Colonic mucosa (tissue), 4 donors: ENCODE results near the gene MTG1. TPM values are rescaled to one million over a fixed set of nuclear protein-coding genes. Genes with fewer than 3 reads are reported as not detected.
"Not testable (repeated sequence)": the region's sequence is repeated elsewhere in the genome, so short reads cannot be mapped to it uniquely, and the experiment has no call there.

Source experiments
- DNase-seq: peaks from one replicate; pipeline ENCODE4 v3.0.0-alpha.2; 2020
- H3K27ac ChIP-seq: fragments of 200-600 bp; one replicate; pipeline ENCODE4 v1.8.0; 2021
- H3K27me3 ChIP-seq: fragments of 200-600 bp; one replicate; pipeline ENCODE4 v1.8.0; 2021
- H3K36me3 ChIP-seq: fragments of 200-600 bp; one replicate; pipeline ENCODE4 v1.8.0; 2021
- H3K4me1 ChIP-seq: fragments of 200-600 bp; one replicate; pipeline ENCODE4 v1.8.0; 2021; ENCODE audit warnings: mild to moderate bottlenecking
- H3K4me3 ChIP-seq: fragments of 200-600 bp; one replicate; pipeline ENCODE4 v1.8.0; 2021
- H3K9ac ChIP-seq, 2 donors: one replicate each; pipeline ENCODE4 v1.7.0; 2013; ENCODE audit warnings: control low read depth in 2 of 2, low read depth in 2 of 2, low read length in 2 of 2
- H3K9me3 ChIP-seq: fragments of 200-600 bp; one replicate; pipeline ENCODE4 v1.8.0; 2021
- CTCF ChIP-seq: fragments of 200-600 bp; IDR thresholded peaks from one replicate; pipeline ENCODE4 v1.8.0; 2022; ENCODE audit warnings: antibody characterized with exemption, mild to moderate bottlenecking
- intact Hi-C: fragments of 100-400 bp; cut with DNase I; formaldehyde crosslinking; loops from one replicate; pipeline ENCODE4 v1.14.1; 2022
- total RNA-seq, 2 donors: library from RNA; stranded (reverse); fragmentation: NEBNext Ultra II Directional in 1 of 2; extraction: Animal tissue kit (Norgen Biotek cat#: 25700) in 1 of 2; gene quantifications; one replicate each; pipeline ENCODE4 v1.2.1, GENCODE V29; 2021
- donor health status: healthy.
- donor health status: DM: no; HTN: no; CAD: no.
- donor health status: DM: no; HTN: no; CAD: no.

MTG1 gene
- total RNA-seq, 2 donors from 2014 or later, result 31.2 to 59.5 TPM

DNA sequence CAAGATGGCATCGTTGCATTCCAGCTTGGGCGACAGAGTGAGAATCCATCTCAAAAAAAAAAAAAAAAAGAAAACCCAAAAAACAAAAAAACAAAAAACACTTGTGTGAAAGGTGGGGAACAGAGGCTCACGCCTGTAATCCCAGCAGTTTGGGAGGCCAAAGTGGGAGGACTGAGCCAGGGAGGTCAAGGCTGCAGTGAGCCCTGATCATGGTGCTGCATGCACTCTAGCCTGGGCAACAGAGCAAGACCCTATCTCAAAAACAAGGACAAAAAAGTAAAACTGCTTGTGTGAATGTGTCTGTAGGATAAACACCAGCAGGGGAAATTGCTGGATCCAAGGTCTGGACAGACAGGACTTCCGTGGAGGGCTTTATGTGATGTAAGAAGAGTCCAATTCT lies 10.4 kb upstream of the MTG1 start:
- Histone ChIP-seq H3K36me3 (no peaks in the 10 kb centered on the region), H3K4me1 (no peaks in the 10 kb centered on the region), H3K9ac (no peak overlapping the region), H3K27ac (no peak overlapping the region), H3K27me3 (no peaks in the 10 kb centered on the region), H3K9me3 (no peaks in the 10 kb centered on the region), H3K4me3 (no peak overlapping the region)
- intact Hi-C loops, result no loop called here
- no peak for DNase-seq
- no peak for TF ChIP-seq CTCF

GRCh38 chr10:133384071-133384470 lies 9.9 kb upstream of the MTG1 start:
- H3K36me3 ChIP-seq, result no peaks in the 10 kb centered on the region
- intact Hi-C loops, result no loop called here
- no peaks in the 10 kb centered on the region for H3K9me3 ChIP-seq
- H3K4me1 ChIP-seq, result no peaks in the 10 kb centered on the region
- no peak for DNase-seq
- H3K4me3 ChIP-seq, result no peak overlapping the region
- H3K27me3 ChIP-seq, result no peaks in the 10 kb centered on the region
- no peak for TF ChIP-seq CTCF
- H3K27ac ChIP-seq, result no peak overlapping the region
- H3K9ac ChIP-seq, result no peak overlapping the region

DNA sequence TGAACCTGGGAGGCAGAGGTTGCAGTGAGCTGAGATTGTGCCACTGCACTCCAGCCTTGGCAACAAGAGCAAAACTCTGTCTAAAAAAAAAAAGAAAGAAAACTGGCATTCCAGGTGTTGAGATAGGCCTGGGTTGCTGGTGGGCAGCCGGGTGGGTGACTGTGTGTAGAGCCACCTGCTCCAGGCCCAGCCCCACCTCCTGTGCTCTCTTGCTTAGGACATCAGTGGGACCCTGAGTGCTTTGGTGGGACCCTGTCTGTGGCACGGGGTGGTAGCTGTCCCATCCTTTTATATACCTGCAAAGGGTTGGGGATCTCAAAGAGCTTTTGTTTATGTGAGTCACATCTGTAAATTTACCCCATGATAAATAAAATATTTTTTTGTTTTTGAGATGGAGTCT lies 8.7 kb upstream of the MTG1 start:
- Histone ChIP-seq H3K27me3 (no peaks in the 10 kb centered on the region), H3K4me3 (no peak overlapping the region), H3K27ac (no peak overlapping the region), H3K36me3 (no peaks in the 10 kb centered on the region), H3K9ac (no peak overlapping the region), H3K9me3 (no peaks in the 10 kb centered on the region), H3K4me1 (no peaks in the 10 kb centered on the region)
- TF ChIP-seq CTCF, result no peak
- intact Hi-C loops, result no loop called here
- no peak for DNase-seq

DNA sequence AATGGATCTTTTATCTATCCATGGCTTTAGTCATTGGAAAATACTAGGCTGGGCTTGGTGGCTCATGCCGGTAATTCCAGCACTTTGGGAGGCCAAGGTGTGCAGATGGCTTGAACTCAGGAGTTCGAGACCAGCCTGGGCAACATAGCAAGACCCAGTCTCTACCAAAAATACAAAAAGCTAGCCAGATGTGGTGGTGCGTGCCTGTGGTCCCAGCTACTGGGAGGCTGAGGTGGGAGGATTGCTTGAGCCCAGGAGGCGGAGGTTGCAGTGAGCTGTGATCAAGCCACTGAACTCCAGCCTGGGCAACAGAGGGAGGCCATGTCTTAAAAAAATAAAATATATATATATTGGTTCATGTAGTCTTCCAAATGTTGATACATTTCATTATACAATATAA lies 7.0 kb upstream of the MTG1 start:
- H3K27ac ChIP-seq, H3K9me3 ChIP-seq, H3K36me3 ChIP-seq, intact Hi-C loops, H3K4me3 ChIP-seq, H3K4me1 ChIP-seq, H3K9ac ChIP-seq, DNase-seq, H3K27me3 ChIP-seq: not testable (repeated sequence)

GRCh38 chr10:133388236-133388972 lies 5.6 kb upstream of the MTG1 start:
- Histone ChIP-seq H3K9me3 (no peaks in the 10 kb centered on the region), H3K4me3 (no peak overlapping the region), H3K27me3 (no peaks in the 10 kb centered on the region), H3K9ac (peak overlapping the region in 1 of 2 donors; percentile 56), H3K36me3 (no peaks in the 10 kb centered on the region), H3K4me1 (no peaks in the 10 kb centered on the region), H3K27ac (no peak overlapping the region)
- no peak for DNase-seq
- intact Hi-C loops, result no loop called here
- no peak for TF ChIP-seq CTCF

- DNase-seq, result no peak
- TF ChIP-seq CTCF, result no peak
- Histone ChIP-seq H3K9me3 (no peaks in the 10 kb centered on the region), H3K27ac (peak overlapping the region; percentile 72), H3K36me3 (no peaks in the 10 kb centered on the region), H3K4me1 (no peaks in the 10 kb centered on the region), H3K9ac (peak overlapping the region in 1 of 2 donors; percentile 16), H3K4me3 (peak overlapping the region; percentile 7), H3K27me3 (no peaks in the 10 kb centered on the region)
- intact Hi-C loops, result no loop called here
Observed at GRCh38 chr10:133388973-133389818, 4.8 kb upstream of the MTG1 start.
